B cell (primary cell): ENCODE results near the gene SPG7. TPM values are rescaled to one million over a fixed set of nuclear protein-coding genes. Genes with fewer than 3 reads are reported as not detected.

Experiments
- ATAC-seq: fragments of 200-7000 bp; cut with Tn5 transposase; one replicate; pipeline ENCODE4 v1.10.0; 2021; ENCODE audit warnings: low read depth, mild to moderate bottlenecking, moderate number of reproducible peaks, moderate library complexity
- CTCF ChIA-PET: fragments of 350-600 bp; sonication (Branson Sonifier 250); formaldehyde crosslinking; loops from one replicate; lab custom pipeline; 2021; ENCODE audit warnings: antibody characterized with exemption, inconsistent platforms; lab: Charles Lee
- POLR2A ChIA-PET: fragments of 350-600 bp; sonication (Branson Sonifier 250); formaldehyde crosslinking; loops from one replicate; lab custom pipeline; 2021; ENCODE audit warnings: antibody characterized with exemption; lab: Charles Lee
- DNase-seq: peaks from one replicate; pipeline ENCODE4 v3.0.0; 2013
- H2AFZ ChIP-seq: 2 replicates; pipeline ENCODE4 v1.6.1; 2012; ENCODE audit warnings: mild to moderate bottlenecking, low read depth, low read length; ENCODE audit not compliant: insufficient read depth, poor library complexity, severe bottlenecking
- H3K27ac ChIP-seq, 2 donors: 1 replicate in 1 of 2; 2 replicates in 1 of 2; pipeline ENCODE4 v1.5.1; 2012 to 2013; ENCODE audit warnings: low read length in 2 of 2, mild to moderate bottlenecking in 2 of 2, moderate library complexity in 1 of 2
- H3K27me3 ChIP-seq, 4 experiments: fragments of 200-600 bp in 1 of 4; sonication (generic) in 1 of 4; replicated peaks in 1 of 4; 1 replicate in 2 of 4; 2 replicates in 2 of 4; pipeline versions ENCODE4 v1.6.1 to v1.7.0; 2013 to 2016; ENCODE audit warnings: low read length in 3 of 4, mild to moderate bottlenecking in 2 of 4, mixed read lengths in 1 of 4, moderate library complexity in 1 of 4; ENCODE audit not compliant: insufficient read depth in 4 of 4, control insufficient read depth in 3 of 4; ENCODE audit errors: control extremely low read depth in 1 of 4
- H3K36me3 ChIP-seq, 2 experiments: replicated peaks in 1 of 2; 1 replicate in 1 of 2; 2 replicates in 1 of 2; pipeline versions ENCODE4 v1.6.1 to v1.7.1; 2013; ENCODE audit warnings: low read length in 1 of 2; ENCODE audit not compliant: insufficient read depth in 2 of 2, control insufficient read depth in 1 of 2; ENCODE audit errors: control extremely low read depth in 1 of 2, extremely low read depth in 1 of 2
- H3K4me1 ChIP-seq, 2 donors: fragments of 200-600 bp in 1 of 2; sonication (generic) in 1 of 2; 1 replicate in 1 of 2; 2 replicates in 1 of 2; pipeline versions ENCODE4 v1.5.1 to v1.6.1; 2013 to 2017; ENCODE audit warnings: low read length in 2 of 2; ENCODE audit not compliant: control insufficient read depth in 2 of 2, insufficient read depth in 2 of 2
- H3K4me2 ChIP-seq: replicated peaks from 2 replicates; pipeline ENCODE3; 2012; ENCODE audit warnings: mild to moderate bottlenecking, low read depth, low read length; ENCODE audit not compliant: poor library complexity, severe bottlenecking
- H3K4me3 ChIP-seq, 5 experiments: fragments of 200-600 bp in 1 of 5; sonication (generic) in 1 of 5; 1 replicate in 3 of 5; 2 replicates in 2 of 5; pipeline versions ENCODE4 v1.5.1 to v1.7.0; 2011 to 2016; ENCODE audit warnings: low read length in 4 of 5, mild to moderate bottlenecking in 4 of 5, low read depth in 2 of 5, control low read depth in 1 of 5, moderate library complexity in 1 of 5; ENCODE audit not compliant: insufficient read depth in 1 of 5; ENCODE audit errors: control extremely low read depth in 1 of 5, extremely low read depth in 1 of 5
- H3K79me2 ChIP-seq: fragments of 200-600 bp; sonication (generic); one replicate; pipeline ENCODE4 v1.6.0; 2016; ENCODE audit warnings: low read length; ENCODE audit not compliant: control insufficient read depth, insufficient read depth
- H3K9ac ChIP-seq: fragments of 200-600 bp; sonication (generic); 2 replicates; pipeline ENCODE4 v1.6.1; 2017; ENCODE audit warnings: mild to moderate bottlenecking, low read length, moderate library complexity
- H3K9me3 ChIP-seq, 3 donors: one replicate each; pipeline versions ENCODE4 v1.6.1 to v1.7.1; 2013; ENCODE audit warnings: low read length in 2 of 3; ENCODE audit not compliant: control insufficient read depth in 2 of 3, insufficient read depth in 1 of 3; ENCODE audit errors: control extremely low read depth in 1 of 3
- H4K20me1 ChIP-seq: 2 replicates; pipeline ENCODE4 v1.6.0; 2012; ENCODE audit warnings: mild to moderate bottlenecking, low read length; ENCODE audit not compliant: insufficient read depth, control insufficient read depth, poor library complexity, severe bottlenecking
- H3K27ac Mint-ChIP-seq: one replicate; pipeline ENCODE4 v1.8.0; 2021; ENCODE audit warnings: mixed read lengths
- H3K27me3 Mint-ChIP-seq: one replicate; pipeline ENCODE4 v1.8.0; 2021; ENCODE audit warnings: mixed read lengths
- H3K4me1 Mint-ChIP-seq: one replicate; pipeline ENCODE4 v1.8.0; 2021; ENCODE audit warnings: mixed read lengths
- H3K4me3 Mint-ChIP-seq: one replicate; pipeline ENCODE4 v1.8.0; 2021; ENCODE audit warnings: mixed read lengths
- H3K9me3 Mint-ChIP-seq: one replicate; pipeline ENCODE4 v1.8.0; 2022; ENCODE audit warnings: mixed read lengths; ENCODE audit not compliant: insufficient read depth
- CTCF ChIP-seq: fragments of 200-600 bp; IDR thresholded peaks from one replicate; pipeline ENCODE4 v1.8.0; 2022; ENCODE audit warnings: antibody characterized with exemption, mild to moderate bottlenecking
- EZH2 ChIP-seq: IDR thresholded peaks from 2 replicates; pipeline ENCODE4 v1.6.1; 2012; ENCODE audit warnings: borderline replicate concordance, low read depth, mild to moderate bottlenecking, moderate library complexity, low read length; ENCODE audit not compliant: insufficient read depth, poor library complexity, severe bottlenecking
- WGBS: methylation state at CpG from one replicate; pipeline ENCODE4 v1.1.5; 2013; ENCODE audit warnings: missing lambda C conversion rate; ENCODE audit not compliant: insufficient coverage; 5-methylcytosine and 5-hydroxymethylcytosine counted together
- intact Hi-C: fragments of 100-400 bp; cut with micrococcal nuclease; formaldehyde crosslinking; loops from one replicate; pipeline ENCODE4 v1.10.0; 2022
- polyA plus RNA-seq: library from polyadenylated mRNA; depleted of rRNA; stranded (reverse); fragments of >200 nt; gene quantifications from 2 replicates; pipeline ENCODE4 v1.2.3, GENCODE V29; 2012
- total RNA-seq, 2 donors: library from RNA; stranded (reverse); fragments of 120-200 nt in 1 of 2; gene quantifications; 1 replicate in 1 of 2; 2 replicates in 1 of 2; pipeline versions ENCODE4 v1.2.3 to v1.2.4, GENCODE V29; 2013 to 2022

SPG7 gene
- total and polyA plus RNA-seq, 2 donors (not counting 1 experiment from before 2014, with no cell fraction given), result 146 to 157 TPM

GRCh38 chr16:89547860-89548259 lies 39.7 kb downstream of the SPG7 start:
- no peak overlapping the region for H3K4me3 Mint-ChIP-seq
- intact Hi-C loops, result no loop called here
- TF ChIP-seq EZH2 (no peak), CTCF (no peak)
- Histone ChIP-seq H2AFZ (no peak overlapping the region), H3K27ac (no peak overlapping the region), H3K4me3 (no peak overlapping the region), H3K9ac (no peak overlapping the region), H3K9me3 (no peaks in the 10 kb centered on the region), H3K4me2 (no peak overlapping the region), H3K36me3 (peaks cover 9 to 63% of the 10 kb centered on the region in 2 experiments), H4K20me1 (no peaks in the 10 kb centered on the region), H3K4me1 (peaks cover 0 to 3% of the 10 kb centered on the region in 2 donors), H3K27me3 (no peaks in the 10 kb centered on the region), H3K79me2 (peaks cover 22% of the 10 kb centered on the region)
- DNase-seq (no peak), ATAC-seq (no peak)
- H3K27me3 Mint-ChIP-seq, result no peaks in the 10 kb centered on the region
- 96% methylated on average over 17 of the region's 20 CpGs for WGBS
- H3K27ac Mint-ChIP-seq, result no peak overlapping the region
- ChIA-PET POLR2A (no interaction called here), CTCF (no interaction called here)
- H3K9me3 Mint-ChIP-seq, result no peaks in the 10 kb centered on the region
- H3K4me1 Mint-ChIP-seq, result peaks cover 2% of the 10 kb centered on the region

- no peak overlapping the region for H3K9ac ChIP-seq
- Mint-ChIP-seq H3K4me3 (no peak overlapping the region), H3K27me3 (no peaks in the 10 kb centered on the region), H3K9me3 (no peaks in the 10 kb centered on the region), H3K27ac (no peak overlapping the region), H3K4me1 (peaks cover 2% of the 10 kb centered on the region)
- no peak overlapping the region for H3K4me3 ChIP-seq
- no peak for DNase-seq
- ChIA-PET CTCF (interaction anchor here (1.1 to 1.3 kb wide), 3 partner anchors 9 to 280 kb away, joined by 3 read pairs; no protein-coding TSS in a partner anchor), POLR2A (no interaction called here)
- H3K27ac ChIP-seq, result no peak overlapping the region
- H3K36me3 ChIP-seq, result peaks cover 9 to 63% of the 10 kb centered on the region in 2 experiments
- TF ChIP-seq CTCF (no peak), EZH2 (no peak)
- WGBS, result 68% methylated on average over 28 of the region's 28 CpGs
- no peak for ATAC-seq
- no peak overlapping the region for H2AFZ ChIP-seq
- H3K27me3 ChIP-seq, result no peaks in the 10 kb centered on the region
- H3K4me1 ChIP-seq, result peaks cover 0 to 3% of the 10 kb centered on the region in 2 donors
- no peak overlapping the region for H3K4me2 ChIP-seq
- H4K20me1 ChIP-seq, result no peaks in the 10 kb centered on the region
- H3K79me2 ChIP-seq, result peaks cover 22% of the 10 kb centered on the region
- intact Hi-C loops, result no loop called here
- H3K9me3 ChIP-seq, result no peaks in the 10 kb centered on the region
Measured at GRCh38 chr16:89548344-89549006, 40.3 kb downstream of the SPG7 start.
